ENCODE data around the gene PUS1. TPM values are rescaled to one million over a fixed set of nuclear protein-coding genes. Genes with fewer than 3 reads are reported as not detected.
"Not testable (repeated sequence)": the region's sequence is repeated elsewhere in the genome, so short reads cannot be mapped to it uniquely, and the experiment has no call there.

The PUS1 gene
- total and polyA plus RNA-seq, 4 donors, result 6.5 to 20.2 (median 18.8) TPM

DNA sequence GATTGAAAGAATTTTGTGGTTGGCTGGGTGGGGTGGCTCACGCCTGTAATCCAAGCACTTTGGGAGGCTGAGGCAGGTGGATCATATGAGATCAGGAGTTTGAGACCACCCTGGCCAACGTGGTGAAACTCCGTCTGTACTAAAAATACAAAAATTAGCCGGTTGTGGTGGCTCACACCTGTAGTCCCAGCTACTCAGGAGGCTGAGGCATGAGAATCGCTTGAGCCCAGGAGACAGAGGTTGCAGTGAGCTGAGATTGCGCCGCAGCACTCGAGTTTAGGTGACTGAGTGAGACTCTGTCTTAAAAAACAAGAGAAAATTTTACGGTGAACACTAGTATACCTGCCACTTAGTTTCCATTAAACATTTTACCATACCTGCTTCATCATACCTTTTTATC lies 24.7 kb downstream of the PUS1 start:
- ATAC-seq (ENCODE audit: low FRiP score), result not testable (repeated sequence)

DNA sequence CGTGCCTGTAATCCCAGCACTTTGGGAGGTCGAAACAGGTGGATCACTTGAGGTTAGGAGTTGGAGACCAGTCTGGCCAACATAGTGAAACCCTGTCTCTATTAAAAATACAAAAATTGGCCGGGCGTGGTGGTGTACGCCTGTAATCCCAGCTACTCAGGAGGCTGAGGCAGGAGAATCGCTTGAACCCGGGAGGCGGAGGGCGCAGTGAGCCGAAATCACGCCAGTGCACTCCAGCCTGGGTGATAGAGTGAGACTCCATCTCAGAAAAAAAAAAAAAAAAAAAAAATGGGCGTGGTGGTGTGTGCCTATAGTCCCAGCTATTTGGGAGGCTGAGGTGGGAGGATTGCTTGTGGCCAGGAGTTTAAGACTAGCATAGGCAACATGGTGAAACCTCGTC lies 25.4 kb downstream of the PUS1 start:
- H3K4me3 ChIP-seq (ENCODE audit: low read length in 2 of 2); H3K36me3 ChIP-seq (ENCODE audit: control insufficient read depth in 1 of 2, insufficient read depth in 2 of 2, low read length in 1 of 2); ATAC-seq (ENCODE audit: low FRiP score); H3K27me3 ChIP-seq (ENCODE audit: control insufficient read depth in 1 of 2, insufficient read depth in 2 of 2, low read length in 1 of 2); intact Hi-C loops (cut with DNase I); H3K4me1 ChIP-seq (ENCODE audit: control insufficient read depth in 1 of 2, insufficient read depth in 2 of 2, low read length in 2 of 2); H3K9me3 ChIP-seq (ENCODE audit: control insufficient read depth, low read length); H3K27ac ChIP-seq (ENCODE audit: low read depth in 1 of 2, low read length in 2 of 2): not testable (repeated sequence)
- 93 to 95% methylated on average over 12 to 13 of the region's 13 CpGs for WGBS, 2 donors
- peak in 1 of 2 donors; percentile 4 for DNase-seq

More for the DNA sequence above, 24.7 kb downstream of the PUS1 start:
- intact Hi-C loops (cut with DNase I); H3K4me3 ChIP-seq (ENCODE audit: low read length in 2 of 2); H3K27ac ChIP-seq (ENCODE audit: low read depth in 1 of 2, low read length in 2 of 2); H3K36me3 ChIP-seq (ENCODE audit: control insufficient read depth in 1 of 2, insufficient read depth in 2 of 2, low read length in 1 of 2); H3K27me3 ChIP-seq (ENCODE audit: control insufficient read depth in 1 of 2, insufficient read depth in 2 of 2, low read length in 1 of 2); H3K9me3 ChIP-seq (ENCODE audit: control insufficient read depth, low read length); H3K4me1 ChIP-seq (ENCODE audit: control insufficient read depth in 1 of 2, insufficient read depth in 2 of 2, low read length in 2 of 2): not testable (repeated sequence)
- peak in 1 of 2 donors; percentile 33 for DNase-seq
- 95 to 96% methylated on average over 9 of the region's 9 CpGs for WGBS, 2 donors

DNA sequence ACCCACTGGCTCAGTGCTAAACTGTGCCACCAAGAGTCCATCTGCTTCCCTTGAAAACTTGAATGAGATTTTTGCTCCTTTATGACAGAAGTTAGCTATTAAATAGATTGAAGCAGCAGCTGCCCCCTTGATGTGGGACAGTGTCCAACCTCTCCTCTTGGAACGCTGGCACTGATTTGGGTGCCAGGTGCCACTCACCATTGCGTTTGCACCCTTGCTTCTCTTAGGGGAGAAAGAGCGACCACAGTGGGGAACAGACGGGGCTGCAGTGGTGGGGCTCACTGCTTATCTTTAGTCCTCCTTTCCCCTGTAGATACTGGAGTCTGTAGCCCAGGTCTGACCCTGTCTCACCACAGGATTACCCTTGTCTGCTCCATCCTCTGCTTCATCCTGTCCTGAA lies 30.0 kb downstream of the PUS1 start:
- no peak for ATAC-seq (ENCODE audit: low FRiP score)
- 40 to 48% methylated on average over 4 of the region's 4 CpGs for WGBS, 2 donors

DNA sequence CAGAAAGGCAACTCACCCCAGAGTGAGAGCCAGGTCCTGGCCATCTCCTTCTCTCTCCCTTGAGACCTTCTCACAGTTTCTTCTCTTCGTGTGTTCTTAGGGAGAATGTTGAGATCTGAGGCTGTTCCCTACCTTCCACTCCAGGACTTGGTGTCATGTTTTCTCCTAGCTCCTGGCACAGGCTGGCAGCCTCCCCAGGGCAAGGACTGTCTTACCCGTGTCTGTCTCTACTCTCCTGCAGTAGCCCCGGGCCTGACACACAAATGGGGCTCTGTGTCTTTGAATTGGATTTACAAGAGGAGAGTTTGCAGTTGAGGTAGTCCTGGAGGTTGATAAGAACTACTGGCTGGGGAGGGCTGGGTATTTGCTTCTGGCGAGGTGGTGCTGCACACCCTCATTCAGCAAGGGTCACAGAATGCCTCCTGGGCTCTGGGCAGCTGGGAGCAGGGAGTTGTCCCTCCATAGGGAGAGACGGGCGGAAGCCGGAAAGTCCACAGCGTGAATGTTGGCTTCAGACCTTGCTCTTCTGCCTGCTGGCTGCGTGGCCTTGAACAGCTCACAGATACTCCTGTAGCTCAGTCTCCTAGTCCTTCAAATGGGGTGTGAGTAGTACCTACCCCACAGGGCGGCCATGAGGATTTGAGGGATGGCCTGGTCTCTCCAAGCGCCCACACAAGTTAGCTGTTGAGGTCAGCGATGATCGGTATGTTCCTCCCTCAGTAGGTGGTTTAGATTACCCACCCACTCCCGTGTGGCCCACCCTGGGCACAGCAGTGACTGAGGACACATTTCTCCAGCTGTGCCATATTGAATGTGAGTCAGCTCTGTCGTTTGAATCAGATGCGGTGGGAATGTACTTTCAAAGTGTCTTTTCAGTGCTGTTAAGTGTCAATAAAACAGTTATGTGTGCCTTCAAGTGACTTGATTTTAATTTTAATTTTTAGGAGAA lies 30.8 kb downstream of the PUS1 start:
- intact Hi-C loops (cut with DNase I), result no loop called here
- no peaks in the 10 kb centered on the region for H3K4me1 ChIP-seq (ENCODE audit: control insufficient read depth in 1 of 2, insufficient read depth in 2 of 2, low read length in 2 of 2)
- DNase-seq (peak in 1 of 2 donors; percentile 68), ATAC-seq (ENCODE audit: low FRiP score) (peak; percentile 11)
- H3K4me3 ChIP-seq (ENCODE audit: low read length in 2 of 2), result no peak overlapping the region
- WGBS, 2 donors, result 76 to 80% methylated on average over 16 of the region's 16 CpGs
- H3K27me3 ChIP-seq (ENCODE audit: control insufficient read depth in 1 of 2, insufficient read depth in 2 of 2, low read length in 1 of 2), result no peaks in the 10 kb centered on the region
- H3K27ac ChIP-seq (ENCODE audit: low read depth in 1 of 2, low read length in 2 of 2), result no peak overlapping the region
- no peaks in the 10 kb centered on the region for H3K9me3 ChIP-seq (ENCODE audit: control insufficient read depth, low read length)
- no peaks in the 10 kb centered on the region for H3K36me3 ChIP-seq (ENCODE audit: control insufficient read depth in 1 of 2, insufficient read depth in 2 of 2, low read length in 1 of 2)

More for the DNA sequence above, 30.0 kb downstream of the PUS1 start:
- Histone ChIP-seq H3K9me3 (ENCODE audit: control insufficient read depth, low read length) (no peaks in the 10 kb centered on the region), H3K4me3 (ENCODE audit: low read length in 2 of 2) (no peak overlapping the region), H3K36me3 (ENCODE audit: control insufficient read depth in 1 of 2, insufficient read depth in 2 of 2, low read length in 1 of 2) (no peaks in the 10 kb centered on the region), H3K4me1 (ENCODE audit: control insufficient read depth in 1 of 2, insufficient read depth in 2 of 2, low read length in 2 of 2) (no peaks in the 10 kb centered on the region), H3K27ac (ENCODE audit: low read depth in 1 of 2, low read length in 2 of 2) (no peak overlapping the region), H3K27me3 (ENCODE audit: control insufficient read depth in 1 of 2, insufficient read depth in 2 of 2, low read length in 1 of 2) (no peaks in the 10 kb centered on the region)
- intact Hi-C loops (cut with DNase I), result no loop called here
- DNase-seq, result no peak

DNA sequence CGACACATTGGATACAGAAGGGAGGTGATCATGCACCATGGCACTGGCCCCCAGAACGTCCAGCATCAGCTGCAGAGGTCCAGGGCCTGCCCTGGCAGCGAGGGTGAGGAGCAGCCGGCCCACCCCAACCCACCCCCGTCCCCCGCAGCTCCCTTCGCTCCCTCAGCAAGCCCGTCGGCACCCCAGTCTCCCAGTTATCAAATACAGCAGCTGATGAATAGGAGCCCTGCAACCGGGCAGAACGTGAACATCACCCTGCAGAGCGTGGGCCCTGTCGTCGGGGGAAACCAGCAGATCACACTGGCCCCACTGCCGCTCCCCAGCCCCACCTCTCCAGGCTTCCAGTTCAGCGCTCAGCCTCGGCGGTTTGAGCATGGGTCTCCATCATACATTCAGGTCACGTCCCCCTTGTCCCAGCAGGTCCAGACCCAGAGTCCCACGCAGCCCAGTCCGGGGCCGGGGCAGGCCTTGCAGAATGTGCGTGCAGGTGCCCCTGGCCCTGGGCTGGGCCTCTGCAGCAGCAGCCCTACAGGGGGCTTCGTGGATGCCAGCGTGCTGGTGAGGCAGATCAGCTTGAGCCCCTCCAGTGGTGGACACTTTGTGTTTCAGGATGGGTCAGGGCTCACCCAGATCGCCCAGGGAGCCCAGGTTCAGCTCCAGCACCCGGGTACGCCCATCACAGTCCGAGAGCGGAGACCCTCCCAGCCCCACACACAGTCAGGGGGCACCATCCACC lies 31.7 kb downstream of the PUS1 start:
- intact Hi-C loops (cut with DNase I), result not testable (repeated sequence)
- WGBS, 2 donors, result 89 to 90% methylated on average over 15 to 23 of the region's 30 CpGs

DNA sequence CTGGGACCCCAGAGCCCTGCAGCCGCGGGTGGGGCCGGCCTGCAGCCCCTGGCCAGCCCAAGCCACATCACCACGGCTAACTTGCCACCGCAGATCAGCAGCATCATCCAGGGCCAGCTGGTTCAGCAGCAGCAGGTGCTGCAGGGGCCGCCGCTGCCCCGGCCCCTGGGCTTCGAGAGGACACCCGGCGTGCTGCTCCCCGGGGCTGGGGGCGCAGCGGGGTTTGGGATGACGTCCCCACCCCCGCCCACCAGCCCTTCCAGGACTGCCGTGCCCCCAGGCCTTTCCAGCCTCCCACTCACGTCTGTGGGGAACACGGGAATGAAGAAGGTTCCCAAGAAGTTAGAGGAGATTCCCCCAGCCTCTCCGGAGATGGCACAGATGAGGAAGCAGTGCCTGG lies 32.3 kb downstream of the PUS1 start:
- H3K4me3 ChIP-seq (ENCODE audit: low read length in 2 of 2); H3K27ac ChIP-seq (ENCODE audit: low read depth in 1 of 2, low read length in 2 of 2); intact Hi-C loops (cut with DNase I); H3K36me3 ChIP-seq (ENCODE audit: control insufficient read depth in 1 of 2, insufficient read depth in 2 of 2, low read length in 1 of 2); H3K9me3 ChIP-seq (ENCODE audit: control insufficient read depth, low read length); ATAC-seq (ENCODE audit: low FRiP score); H3K27me3 ChIP-seq (ENCODE audit: control insufficient read depth in 1 of 2, insufficient read depth in 2 of 2, low read length in 1 of 2); H3K4me1 ChIP-seq (ENCODE audit: control insufficient read depth in 1 of 2, insufficient read depth in 2 of 2, low read length in 2 of 2): not testable (repeated sequence)
- 86 to 93% methylated on average over 1 to 13 of the region's 20 CpGs for WGBS, 2 donors
- DNase-seq, result peak in 1 of 2 donors; percentile 11

More for the DNA sequence above, 31.7 kb downstream of the PUS1 start:
- ATAC-seq (ENCODE audit: low FRiP score); H3K27ac ChIP-seq (ENCODE audit: low read depth in 1 of 2, low read length in 2 of 2); H3K4me3 ChIP-seq (ENCODE audit: low read length in 2 of 2); H3K27me3 ChIP-seq (ENCODE audit: control insufficient read depth in 1 of 2, insufficient read depth in 2 of 2, low read length in 1 of 2); H3K4me1 ChIP-seq (ENCODE audit: control insufficient read depth in 1 of 2, insufficient read depth in 2 of 2, low read length in 2 of 2); H3K36me3 ChIP-seq (ENCODE audit: control insufficient read depth in 1 of 2, insufficient read depth in 2 of 2, low read length in 1 of 2); H3K9me3 ChIP-seq (ENCODE audit: control insufficient read depth, low read length): not testable (repeated sequence)
- DNase-seq, result peak in 1 of 2 donors; percentile 50

DNA sequence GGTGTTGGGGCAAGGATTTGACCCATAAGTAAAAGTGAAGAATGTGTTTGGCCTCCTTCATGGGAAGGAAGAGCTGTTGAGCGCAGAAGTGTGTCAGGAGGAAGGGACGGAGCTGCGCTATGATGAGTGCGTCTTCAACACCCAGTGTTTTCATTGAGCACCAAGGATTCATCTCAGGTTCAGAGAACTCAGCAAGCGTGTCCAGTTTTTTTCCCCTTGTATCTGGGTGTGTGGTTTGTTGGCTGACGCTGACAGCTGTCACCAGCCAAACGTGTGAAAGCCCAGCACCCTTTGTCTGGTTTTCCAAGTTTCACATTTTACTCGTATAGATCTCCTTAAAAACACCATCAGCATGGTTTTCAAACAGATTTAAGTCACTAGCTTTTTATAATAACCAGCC lies 33.0 kb downstream of the PUS1 start:
- ATAC-seq (ENCODE audit: low FRiP score), result no peak
- H3K4me1 ChIP-seq (ENCODE audit: control insufficient read depth in 1 of 2, insufficient read depth in 2 of 2, low read length in 2 of 2), result no peaks in the 10 kb centered on the region

DNA sequence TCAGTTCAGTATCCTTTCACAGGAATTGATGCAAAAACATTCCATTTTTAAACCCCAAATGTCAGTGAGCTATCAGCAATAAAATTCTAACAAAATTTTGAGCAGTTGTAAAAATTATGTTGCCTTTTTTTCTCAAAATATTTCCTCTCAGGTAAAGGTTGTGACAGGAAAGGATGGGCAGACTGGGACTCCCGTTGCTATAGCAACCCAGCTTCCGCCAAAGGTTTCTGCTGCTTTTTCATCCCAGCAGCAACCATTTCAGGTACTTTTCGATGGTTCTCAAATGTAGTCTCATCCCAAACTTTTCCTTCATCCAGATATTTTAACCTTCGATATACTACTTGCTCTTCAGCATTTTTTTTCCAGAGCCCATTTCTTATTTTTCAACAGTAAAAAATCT lies 34.3 kb downstream of the PUS1 start:
- H3K36me3 ChIP-seq (ENCODE audit: control insufficient read depth in 1 of 2, insufficient read depth in 2 of 2, low read length in 1 of 2), result no peaks in the 10 kb centered on the region
- no peak overlapping the region for H3K4me3 ChIP-seq (ENCODE audit: low read length in 2 of 2)
- intact Hi-C loops (cut with DNase I), result no loop called here
- no peak overlapping the region for H3K27ac ChIP-seq (ENCODE audit: low read depth in 1 of 2, low read length in 2 of 2)
- H3K27me3 ChIP-seq (ENCODE audit: control insufficient read depth in 1 of 2, insufficient read depth in 2 of 2, low read length in 1 of 2), result no peaks in the 10 kb centered on the region
- DNase-seq, result no peak
- ATAC-seq (ENCODE audit: low FRiP score), result no peak
- no peaks in the 10 kb centered on the region for H3K4me1 ChIP-seq (ENCODE audit: control insufficient read depth in 1 of 2, insufficient read depth in 2 of 2, low read length in 2 of 2)
- no peaks in the 10 kb centered on the region for H3K9me3 ChIP-seq (ENCODE audit: control insufficient read depth, low read length)
- WGBS, 2 donors, result 85 to 87% methylated on average over 4 of the region's 4 CpGs

More for the DNA sequence above, 33.0 kb downstream of the PUS1 start:
- intact Hi-C loops (cut with DNase I), result no loop called here
- Histone ChIP-seq H3K9me3 (ENCODE audit: control insufficient read depth, low read length) (no peaks in the 10 kb centered on the region), H3K36me3 (ENCODE audit: control insufficient read depth in 1 of 2, insufficient read depth in 2 of 2, low read length in 1 of 2) (no peaks in the 10 kb centered on the region), H3K4me3 (ENCODE audit: low read length in 2 of 2) (no peak overlapping the region), H3K27me3 (ENCODE audit: control insufficient read depth in 1 of 2, insufficient read depth in 2 of 2, low read length in 1 of 2) (no peaks in the 10 kb centered on the region), H3K27ac (ENCODE audit: low read depth in 1 of 2, low read length in 2 of 2) (no peak overlapping the region)
- peak in 1 of 2 donors; percentile 15 for DNase-seq
- 74 to 80% methylated on average over 8 of the region's 8 CpGs for WGBS, 2 donors
